HCT116 (cell line): Measurements from ENCODE around the gene PROSER3. TPM values are rescaled to one million over a fixed set of nuclear protein-coding genes. Genes with fewer than 3 reads are reported as not detected.
"Not testable (repeated sequence)": the region's sequence is repeated elsewhere in the genome, so short reads cannot be mapped to it uniquely, and the experiment has no call there.

Source experiments
- ATAC-seq: fragments of 200-7000 bp; cut with Tn5 transposase; 2 replicates; pipeline ENCODE4 v1.9.1; 2020; ENCODE audit warnings: mild to moderate bottlenecking, moderate library complexity
- BruUV-seq: library from RNA; stranded (reverse); fragments of 400-500 nt; replicated peaks from 2 replicates; lab custom pipeline; 2021; lab: Mats Ljungman, UMichigan
- CTCF ChIA-PET: fragments of 300-600 bp; sonication (Branson Sonifier 250); formaldehyde crosslinking; loops from one replicate; lab custom pipeline; 2021; ENCODE audit warnings: antibody characterized with exemption; lab: Charles Lee
- POLR2A ChIA-PET: fragments of 300-600, 350-600 bp; sonication (Branson Sonifier 250); formaldehyde crosslinking; loops from one replicate; lab custom pipeline; 2021; ENCODE audit warnings: antibody characterized with exemption; lab: Charles Lee
- RAD21 ChIA-PET, 2 experiments: fragments of 300-600 bp; sonication (Branson Sonifier 250); formaldehyde crosslinking; loops; one replicate each; lab custom pipeline; 2023; ENCODE audit warnings: low total read pairs in 2 of 2; ENCODE audit not compliant: uncharacterized antibody in 2 of 2, unreplicated experiment in 2 of 2, low non-redundant PET in 1 of 2; lab: Charles Lee
- DNase-seq: peaks from one replicate; pipeline ENCODE4 v3.0.0-alpha.2; 2010; ENCODE audit warnings: low read depth, low spot score
- H2AFZ ChIP-seq: fragments of 200-600 bp; shearing (Covaris generic), sonication (generic); 2 replicates; pipeline ENCODE4 v1.6.1; 2017; ENCODE audit warnings: low read depth, mixed run types, mixed read lengths, antibody characterized with exemption, low read length; ENCODE audit not compliant: poor library complexity, severe bottlenecking
- H3K27ac ChIP-seq: 2 replicates; pipeline ENCODE4 v1.5.1; 2012; ENCODE audit warnings: low read depth, low read length
- H3K27me3 ChIP-seq: fragments of 200-600 bp; sonication (generic); 2 replicates; pipeline ENCODE4 v1.6.1; 2016; ENCODE audit warnings: mixed run types, low read length, mixed read lengths; ENCODE audit not compliant: insufficient read depth
- H3K36me3 ChIP-seq, 2 experiments: fragments of 200-500 bp in 1 of 2; fragments of 200-600 bp in 1 of 2; sonication (Bioruptor generic) in 1 of 2; sonication (generic) in 1 of 2; 2 replicates each; pipeline versions ENCODE4 v1.5.1 to v1.6.1; 2014 to 2016; ENCODE audit warnings: low read length in 2 of 2, inconsistent platforms in 1 of 2, mixed read lengths in 1 of 2, mixed run types in 1 of 2; ENCODE audit not compliant: insufficient read depth in 2 of 2, control insufficient read depth in 1 of 2
- H3K4me1 ChIP-seq, 2 experiments: fragments of 200-600 bp in 1 of 2; sonication (generic) in 1 of 2; 2 replicates each; pipeline versions ENCODE4 v1.5.1 to v1.6.1; 2012 to 2017; ENCODE audit warnings: low read length in 2 of 2, inconsistent platforms in 1 of 2, mild to moderate bottlenecking in 1 of 2, mixed read lengths in 1 of 2, mixed run types in 1 of 2, moderate library complexity in 1 of 2; ENCODE audit not compliant: insufficient read depth in 2 of 2, control insufficient read depth in 1 of 2
- H3K4me2 ChIP-seq: fragments of 200-600 bp; sonication (generic); 2 replicates; pipeline ENCODE4 v1.6.1; 2017; ENCODE audit warnings: mixed run types, low read length, mixed read lengths
- H3K4me3 ChIP-seq, 2 experiments: fragments of 200-600 bp in 1 of 2; sonication (generic) in 1 of 2; replicated peaks in 1 of 2; 2 replicates each; pipeline ENCODE4 v1.5.1; 2011 to 2016; ENCODE audit warnings: low read length in 2 of 2, control low read depth in 1 of 2, low read depth in 1 of 2, mild to moderate bottlenecking in 1 of 2, mixed read lengths in 1 of 2, mixed run types in 1 of 2
- H3K79me2 ChIP-seq: fragments of 200-600 bp; sonication (generic); 2 replicates; pipeline ENCODE4 v1.6.1; 2017; ENCODE audit warnings: mild to moderate bottlenecking, mixed run types, low read length, moderate library complexity, mixed read lengths; ENCODE audit not compliant: insufficient read depth
- H3K9ac ChIP-seq: fragments of 200-600 bp; sonication (generic); 2 replicates; pipeline ENCODE4 v1.6.1; 2016; ENCODE audit warnings: low read length, mixed read lengths
- H3K9me2 ChIP-seq: fragments of 200-600 bp; sonication (generic), shearing (Covaris generic); 2 replicates; pipeline ENCODE4 v1.6.1; 2017; ENCODE audit warnings: mixed run types, mild to moderate bottlenecking, moderate library complexity; ENCODE audit not compliant: insufficient read depth
- H3K9me3 ChIP-seq, 2 experiments: fragments of 200-500 bp in 1 of 2; fragments of 200-600 bp in 1 of 2; sonication (Bioruptor generic) in 1 of 2; sonication (generic) in 1 of 2; 2 replicates each; pipeline ENCODE4 v1.6.1; 2014 to 2017; ENCODE audit warnings: low read length in 2 of 2, mixed read lengths in 2 of 2, inconsistent platforms in 1 of 2, low read depth in 1 of 2, mild to moderate bottlenecking in 1 of 2, mixed run types in 1 of 2, moderate library complexity in 1 of 2; ENCODE audit not compliant: control insufficient read depth in 1 of 2, insufficient read depth in 1 of 2
- H4K20me1 ChIP-seq: fragments of 200-600 bp; sonication (generic), shearing (Covaris generic); 2 replicates; pipeline ENCODE4 v1.6.1; 2017; ENCODE audit warnings: mixed run types, mild to moderate bottlenecking, moderate library complexity; ENCODE audit not compliant: insufficient read depth
- CBX3 ChIP-seq: IDR thresholded peaks from 2 replicates; pipeline ENCODE4 v1.6.1; 2012; ENCODE audit warnings: low read depth
- EGR1 ChIP-seq: IDR thresholded peaks from 2 replicates; pipeline ENCODE4 v1.6.1; 2012; ENCODE audit warnings: low read depth
- EZH2 ChIP-seq: fragments of 200-600 bp; sonication (generic); IDR thresholded peaks from 2 replicates; pipeline ENCODE4 v1.6.1; 2017; ENCODE audit warnings: antibody characterized with exemption, mixed run types
- EZH2phosphoT487 ChIP-seq: fragments of 200-600 bp; IDR thresholded peaks from 2 replicates; pipeline ENCODE4 v1.6.1; 2018; ENCODE audit warnings: antibody characterized with exemption, borderline replicate concordance
- FOSL1 ChIP-seq: IDR thresholded peaks from 2 replicates; pipeline ENCODE4 v1.6.1; 2012; ENCODE audit warnings: low read depth
- JUND ChIP-seq: IDR thresholded peaks from 2 replicates; pipeline ENCODE4 v1.6.1; 2012
- POLR2AphosphoS5 ChIP-seq: IDR thresholded peaks from 2 replicates; pipeline ENCODE4 v1.6.1; 2011; ENCODE audit warnings: mild to moderate bottlenecking, low read depth, low read length, moderate library complexity
- RAD21 ChIP-seq: IDR thresholded peaks from 2 replicates; pipeline ENCODE4 v1.6.1; 2012; ENCODE audit warnings: low read depth, mild to moderate bottlenecking
- REST ChIP-seq: IDR thresholded peaks from 2 replicates; pipeline ENCODE4 v1.6.1; 2012; ENCODE audit warnings: low read depth
- SIN3A ChIP-seq: IDR thresholded peaks from 2 replicates; pipeline ENCODE4 v1.6.1; 2012; ENCODE audit warnings: low read depth
- SP1 ChIP-seq: IDR thresholded peaks from 2 replicates; pipeline ENCODE4 v1.6.1; 2012; ENCODE audit warnings: low read depth
- SRF ChIP-seq: IDR thresholded peaks from 2 replicates; pipeline ENCODE4 v1.6.1; 2012; ENCODE audit warnings: low read depth
- YY1 ChIP-seq: IDR thresholded peaks from 2 replicates; pipeline ENCODE4 v1.6.1; 2011; ENCODE audit warnings: low read length, low read depth, moderate library complexity, mild to moderate bottlenecking; ENCODE audit not compliant: insufficient replicate concordance; ENCODE audit errors: extremely low read depth
- ZFX ChIP-seq: fragments of 450-650 bp; IDR thresholded peaks from 2 replicates; pipeline ENCODE4 v1.6.1; 2017
- ZNF274 ChIP-seq: fragments of 200-500 bp; sonication (Bioruptor generic); IDR thresholded peaks from 2 replicates; pipeline ENCODE4 v1.6.1; 2014; ENCODE audit warnings: mild to moderate bottlenecking, low read depth, low read length, inconsistent platforms
- intact Hi-C: fragments of 100-400 bp; cut with micrococcal nuclease; formaldehyde crosslinking; loops from 2 replicates; pipeline ENCODE4 v1.10.0; 2022
- total RNA-seq: library from RNA; stranded (reverse); gene quantifications from one replicate; pipeline ENCODE4 v1.2.1, GENCODE V29; 2021; ENCODE audit not compliant: unreplicated experiment
- TF ChIP-seq, protein P1 (sequence below): IDR thresholded peaks from 2 replicates; pipeline ENCODE4 v1.6.1; 2012
- TF ChIP-seq, protein P2 (sequence below): IDR thresholded peaks from 2 replicates; pipeline ENCODE4 v1.6.1; 2011; ENCODE audit warnings: mild to moderate bottlenecking, low read length, moderate library complexity; ENCODE audit not compliant: insufficient replicate concordance; ENCODE audit errors: extremely low read depth

PROSER3 gene
- total RNA-seq, 1 experiment from 2014 or later: 42.5 TPM

DNA sequence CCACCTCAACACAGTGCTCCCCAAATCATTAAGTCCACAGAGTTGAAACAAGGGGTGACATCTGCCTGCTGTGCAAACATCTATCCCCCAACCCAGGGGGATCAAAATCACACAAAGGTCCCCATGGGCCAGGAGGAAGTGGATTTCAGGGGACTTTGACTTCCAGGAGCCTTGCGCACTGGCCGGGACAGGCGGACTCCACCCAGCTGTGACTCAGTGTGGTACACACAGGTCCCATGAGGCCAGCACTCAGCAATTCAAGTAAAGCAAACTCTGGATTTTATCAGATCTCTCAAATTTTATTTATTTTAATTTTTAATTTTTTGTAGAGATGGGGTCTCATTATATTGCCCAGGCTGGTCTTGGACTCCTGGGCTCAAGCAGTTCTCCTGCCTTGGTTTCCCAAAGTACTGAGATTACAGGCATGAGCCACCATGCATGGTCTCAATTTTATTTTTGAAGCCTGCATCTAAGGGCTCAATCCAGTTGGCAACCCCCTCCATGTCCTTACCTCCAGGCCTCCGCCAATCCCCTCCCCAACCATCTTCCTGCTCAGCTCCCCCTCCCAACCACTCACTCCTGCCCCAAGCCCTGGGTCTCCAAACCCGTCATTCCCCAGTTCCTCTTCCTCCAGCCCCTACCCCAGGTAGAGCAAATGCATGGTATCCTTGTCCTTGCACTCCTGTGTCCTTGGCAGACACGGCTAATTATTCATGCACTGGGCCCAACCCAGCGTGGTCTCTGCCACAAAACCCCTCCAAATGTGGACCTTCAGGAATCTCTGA lies 35.6 kb downstream of the PROSER3 start:
- no peaks in the 10 kb centered on the region for H4K20me1 ChIP-seq
- CTCF ChIA-PET: no interaction called here
- no peaks in the 10 kb centered on the region for H3K27me3 ChIP-seq
- no peak overlapping the region for H3K4me3 ChIP-seq
- DNase-seq: no peak
- H3K4me1 ChIP-seq: peaks cover 0 to 5% of the 10 kb centered on the region in 2 experiments; a peak in 2 of 4 replicates
- H3K79me2 ChIP-seq: no peaks in the 10 kb centered on the region
- no peak overlapping the region for H3K27ac ChIP-seq
- RAD21 ChIA-PET: no interaction called here
- H3K4me2 ChIP-seq: peak overlapping the region; percentile 35; the same call in 1 of the 2 replicates
- intact Hi-C loops: no loop called here
- no peaks in the 10 kb centered on the region for H3K9me2 ChIP-seq
- no peak overlapping the region for H2AFZ ChIP-seq
- BruUV-seq: no TSS peak
- H3K9me3 ChIP-seq: no peaks in the 10 kb centered on the region
- ATAC-seq: no peak; the same call in 1 of the 2 replicates
- H3K9ac ChIP-seq: no peak overlapping the region
- TF ChIP-seq EZH2 (no peak), ZNF274 (no peak), CBX3 (no peak), SP1 (no peak), REST (no peak), SIN3A (no peak), EZH2phosphoT487 (no peak), POLR2AphosphoS5 (no peak), SRF (no peak), EGR1 (no peak), JUND (no peak), ZFX (no peak), FOSL1 (no peak), YY1 (no peak), RAD21 (no peak)
- TF ChIP-seq, protein P1, sequence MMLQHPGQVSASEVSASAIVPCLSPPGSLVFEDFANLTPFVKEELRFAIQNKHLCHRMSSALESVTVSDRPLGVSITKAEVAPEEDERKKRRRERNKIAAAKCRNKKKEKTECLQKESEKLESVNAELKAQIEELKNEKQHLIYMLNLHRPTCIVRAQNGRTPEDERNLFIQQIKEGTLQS: no peak
- TF ChIP-seq, protein P2, sequence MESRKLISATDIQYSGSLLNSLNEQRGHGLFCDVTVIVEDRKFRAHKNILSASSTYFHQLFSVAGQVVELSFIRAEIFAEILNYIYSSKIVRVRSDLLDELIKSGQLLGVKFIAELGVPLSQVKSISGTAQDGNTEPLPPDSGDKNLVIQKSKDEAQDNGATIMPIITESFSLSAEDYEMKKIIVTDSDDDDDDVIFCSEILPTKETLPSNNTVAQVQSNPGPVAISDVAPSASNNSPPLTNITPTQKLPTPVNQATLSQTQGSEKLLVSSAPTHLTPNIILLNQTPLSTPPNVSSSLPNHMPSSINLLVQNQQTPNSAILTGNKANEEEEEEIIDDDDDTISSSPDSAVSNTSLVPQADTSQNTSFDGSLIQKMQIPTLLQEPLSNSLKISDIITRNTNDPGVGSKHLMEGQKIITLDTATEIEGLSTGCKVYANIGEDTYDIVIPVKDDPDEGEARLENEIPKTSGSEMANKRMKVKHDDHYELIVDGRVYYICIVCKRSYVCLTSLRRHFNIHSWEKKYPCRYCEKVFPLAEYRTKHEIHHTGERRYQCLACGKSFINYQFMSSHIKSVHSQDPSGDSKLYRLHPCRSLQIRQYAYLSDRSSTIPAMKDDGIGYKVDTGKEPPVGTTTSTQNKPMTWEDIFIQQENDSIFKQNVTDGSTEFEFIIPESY: no peak
- POLR2A ChIA-PET: no interaction called here
- no peaks in the 10 kb centered on the region for H3K36me3 ChIP-seq

DNA sequence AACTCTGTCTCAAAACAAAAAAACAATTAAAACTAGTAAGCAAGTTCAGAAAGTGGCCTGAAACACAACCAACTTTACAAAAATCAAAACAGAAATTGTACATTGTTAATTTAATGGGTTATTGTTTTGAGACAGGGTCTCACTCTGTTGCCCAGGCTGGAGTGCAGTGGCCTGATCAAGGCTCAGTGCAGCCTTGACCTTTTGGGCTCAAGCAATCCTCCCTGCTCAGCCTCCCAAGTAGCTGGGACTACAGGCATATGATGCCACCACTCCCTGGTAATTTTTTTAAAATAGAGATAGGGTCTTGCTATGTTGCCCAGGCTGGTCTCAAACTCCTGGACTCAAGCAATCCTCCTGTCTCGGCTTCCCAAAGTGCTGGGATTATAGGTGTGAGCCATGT lies 37.6 kb downstream of the PROSER3 start:
- H3K36me3 ChIP-seq, ATAC-seq, H3K27ac ChIP-seq, BruUV-seq, POLR2A ChIA-PET, H4K20me1 ChIP-seq, H3K4me2 ChIP-seq, H3K79me2 ChIP-seq, H3K9me3 ChIP-seq, RAD21 ChIA-PET, H2AFZ ChIP-seq, H3K9me2 ChIP-seq, CTCF ChIA-PET, DNase-seq, H3K27me3 ChIP-seq, H3K9ac ChIP-seq, H3K4me1 ChIP-seq, intact Hi-C loops, H3K4me3 ChIP-seq: not testable (repeated sequence)
